Stimulated activated CD8-positive, alpha-beta memory T cell treated with anti-CD3 and anti-CD28 coated beads, Interleukin-15, amount 100 ng/mL, for 48 hours (primary cell): ENCODE measurements around the gene PHF1.
"Not testable (repeated sequence)": the region's sequence is repeated elsewhere in the genome, so short reads cannot be mapped to it uniquely, and the experiment has no call there.

Experiments used
- DNase-seq, 2 donors: peaks; one replicate each; pipeline ENCODE4 v3.0.0-alpha.2; 2020; ENCODE audit warnings: low read depth in 2 of 2

Gene PHF1

DNA sequence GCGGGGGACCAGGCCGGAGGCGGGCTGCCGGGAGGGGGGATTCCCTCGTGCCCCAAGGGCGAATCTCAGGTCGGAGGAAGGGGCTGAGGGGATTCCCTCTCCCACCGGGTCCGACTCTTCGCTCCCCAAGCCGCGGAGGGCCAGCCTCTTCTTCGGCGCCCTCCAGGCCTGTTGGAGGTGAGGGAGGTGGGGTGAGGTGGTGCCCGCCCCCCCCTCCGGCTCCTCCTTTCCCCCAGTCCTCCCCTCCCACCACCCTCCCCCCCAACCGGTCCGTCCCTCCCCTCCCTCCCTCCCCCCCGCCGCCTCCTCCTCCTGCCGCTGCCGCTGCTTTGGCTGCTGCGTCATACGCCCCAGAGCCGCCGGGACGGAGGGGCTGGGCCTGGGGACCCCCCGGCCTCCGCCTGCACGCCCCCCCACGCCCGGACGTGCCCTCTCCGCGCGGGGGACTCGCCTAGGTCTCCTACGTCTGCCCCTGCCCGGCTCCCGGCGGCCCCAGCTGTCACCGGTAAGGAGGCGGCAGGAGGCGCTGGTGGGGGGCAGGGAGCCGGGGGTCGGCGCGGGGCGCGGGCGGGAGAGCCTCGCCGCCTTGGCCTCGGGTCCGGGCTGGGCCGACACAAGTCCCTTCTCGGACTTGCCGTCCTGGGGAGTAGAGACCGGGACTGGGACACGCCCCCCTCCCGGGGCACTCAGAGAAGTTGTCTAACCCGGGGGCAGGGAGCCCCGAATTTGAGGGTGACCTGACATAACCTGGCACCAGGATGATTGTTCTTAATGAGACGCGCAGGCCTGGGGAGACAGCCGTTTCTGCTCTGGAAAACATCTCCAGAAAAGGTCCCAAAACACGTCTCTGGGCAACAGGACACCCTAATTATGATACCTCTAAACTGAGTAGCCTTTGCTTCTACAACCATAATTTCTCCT, at the start of gene PHF1:
Gene PHF1 (plus strand): TSS at position 304 of the 921 bp plus-strand sequence. CDS start 1,250 bp downstream, outside the sequence.
- no peak for DNase-seq

DNA sequence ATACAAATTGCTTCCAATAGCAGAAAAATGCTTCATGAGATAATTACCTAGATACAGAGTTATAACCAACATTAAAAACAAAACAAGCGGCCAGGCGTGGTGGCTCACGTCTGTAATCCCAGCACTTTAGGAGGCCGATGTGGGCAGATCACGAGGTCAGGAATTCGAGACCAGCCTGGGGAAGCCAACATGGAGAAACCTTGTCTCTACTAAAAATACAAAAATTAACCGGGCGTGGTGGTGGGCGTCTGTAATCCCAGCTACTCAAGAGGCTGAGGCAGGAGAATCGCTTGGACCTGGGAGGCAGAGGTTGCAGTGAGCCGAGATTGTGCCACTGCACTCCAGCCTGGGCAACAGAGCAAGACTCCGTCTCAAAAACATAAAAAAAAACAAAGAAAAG, 47.3 kb upstream of the PHF1 start:
- DNase-seq, result not testable (repeated sequence)

DNA sequence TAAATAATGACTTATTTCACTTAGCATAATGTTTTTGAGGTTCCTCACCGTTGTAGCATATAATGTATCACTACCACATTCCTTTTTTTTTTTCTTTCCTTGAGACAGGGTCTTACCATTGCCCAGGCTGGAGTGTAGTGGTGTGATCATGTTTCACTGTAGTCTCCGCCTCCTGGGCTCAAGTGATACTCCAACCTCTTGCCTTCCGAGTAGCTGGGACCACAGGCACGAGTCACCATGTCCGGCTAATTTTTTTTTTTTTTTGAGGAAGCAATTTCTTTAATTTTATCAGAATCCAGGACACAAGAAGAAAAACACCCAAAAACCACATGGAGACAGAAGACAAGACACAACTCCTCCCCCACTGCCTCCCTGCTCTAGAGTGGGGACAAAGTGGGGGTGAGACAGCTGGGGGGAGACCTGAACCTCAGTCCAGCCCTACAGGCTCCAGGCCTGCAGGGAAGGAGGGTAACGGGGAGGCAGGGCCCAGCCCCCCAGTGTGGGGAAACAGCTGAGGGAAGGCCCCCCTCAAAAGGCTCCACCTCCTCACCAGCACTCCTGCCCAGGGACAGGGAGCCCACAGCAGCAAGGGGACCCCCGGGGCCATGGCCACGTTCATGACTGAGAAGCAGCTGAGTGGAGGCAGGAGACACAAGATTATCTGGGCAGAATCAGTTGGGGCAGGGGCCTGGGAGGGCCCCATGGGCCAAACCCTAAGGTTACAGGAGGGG, 46.2 kb upstream of the PHF1 start:
- DNase-seq, result not testable (repeated sequence)

DNA sequence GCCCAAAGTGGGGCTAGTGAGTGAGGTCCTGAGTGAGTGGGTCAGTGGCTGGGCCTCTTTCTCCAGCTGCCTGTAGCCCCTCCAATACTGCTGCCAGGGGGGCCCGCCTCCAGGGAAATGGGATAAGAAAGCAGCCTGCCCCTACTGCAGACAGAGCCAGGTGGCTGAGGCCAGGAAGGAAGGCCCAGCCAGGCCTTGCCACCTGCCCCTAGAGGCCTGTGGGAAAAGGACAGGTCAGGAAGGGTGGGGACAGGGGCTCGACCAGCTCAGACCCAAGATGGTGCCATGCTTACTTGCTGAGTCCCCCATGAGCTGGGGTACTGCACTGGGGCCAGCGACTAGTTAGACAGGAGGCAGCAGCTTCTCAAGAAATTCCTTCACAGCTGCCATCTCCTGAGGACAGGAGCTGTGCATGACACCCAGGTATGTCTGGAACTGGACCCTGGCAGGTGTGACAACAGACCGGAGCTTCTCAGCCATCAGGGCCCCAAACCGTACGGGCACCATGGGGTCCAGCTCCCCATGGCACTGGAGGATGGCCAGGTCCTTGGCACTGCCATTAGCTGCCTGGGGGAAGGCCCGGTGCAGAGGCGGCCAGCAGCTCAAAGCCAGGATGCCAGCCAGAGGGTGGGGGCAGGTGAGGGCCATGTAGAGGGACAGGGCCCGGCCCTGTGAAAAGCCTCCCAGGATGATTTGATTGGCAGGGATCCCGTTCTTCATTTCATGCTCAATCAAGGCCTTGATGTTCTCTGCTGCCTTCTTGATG, 45.4 kb upstream of the PHF1 start:
- DNase-seq, result not testable (repeated sequence)

DNA sequence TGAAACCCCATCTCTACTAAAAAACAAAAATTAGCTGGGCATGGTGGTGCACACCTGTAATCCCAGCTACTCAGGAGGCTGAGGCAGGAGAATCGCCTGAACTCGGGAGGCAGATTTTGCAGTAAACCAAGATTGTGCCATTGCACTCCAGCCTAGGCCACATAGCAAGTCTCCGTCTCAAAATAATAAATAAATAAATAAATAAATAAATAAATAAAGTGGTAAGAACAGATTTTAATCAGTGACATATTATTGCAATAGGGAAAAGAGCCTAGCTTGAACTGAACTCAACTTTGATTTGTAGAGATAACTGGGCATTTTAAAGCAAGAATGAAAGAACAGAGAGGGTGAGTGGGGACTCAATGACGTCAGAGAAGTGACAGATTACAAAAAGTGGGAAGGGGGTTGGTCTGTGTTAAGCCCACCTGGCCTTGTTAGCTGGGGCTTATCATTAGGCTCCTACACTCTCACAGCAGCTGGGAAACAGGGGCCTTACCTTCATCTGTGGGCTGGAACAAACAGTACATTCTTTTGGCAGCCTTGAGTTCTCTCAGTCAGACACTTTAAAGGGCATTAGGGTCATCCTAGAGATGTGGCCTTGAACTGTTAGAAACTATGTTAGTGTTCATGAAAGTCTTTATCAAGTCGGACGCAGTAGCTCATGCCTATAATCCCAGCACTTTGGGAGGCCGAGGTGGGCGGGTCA, 43.7 kb upstream of the PHF1 start:
- no peak for DNase-seq

DNA sequence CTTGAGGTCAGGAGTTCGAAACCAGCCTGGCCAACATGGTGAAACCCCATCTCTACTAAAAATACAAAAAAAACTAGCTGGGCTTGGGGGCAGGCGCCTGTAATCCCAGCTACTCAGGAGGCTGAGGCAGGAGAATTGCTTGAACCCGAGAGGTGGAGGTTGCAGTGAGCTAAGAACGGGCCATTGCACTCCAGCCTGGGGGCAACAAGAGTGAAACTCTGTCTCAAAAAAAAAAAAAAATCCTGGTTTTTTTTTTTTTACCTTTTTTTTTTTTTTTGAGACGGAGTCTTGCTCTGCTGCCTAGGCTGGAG, 43.1 kb upstream of the PHF1 start:
- DNase-seq, result not testable (repeated sequence)

DNA sequence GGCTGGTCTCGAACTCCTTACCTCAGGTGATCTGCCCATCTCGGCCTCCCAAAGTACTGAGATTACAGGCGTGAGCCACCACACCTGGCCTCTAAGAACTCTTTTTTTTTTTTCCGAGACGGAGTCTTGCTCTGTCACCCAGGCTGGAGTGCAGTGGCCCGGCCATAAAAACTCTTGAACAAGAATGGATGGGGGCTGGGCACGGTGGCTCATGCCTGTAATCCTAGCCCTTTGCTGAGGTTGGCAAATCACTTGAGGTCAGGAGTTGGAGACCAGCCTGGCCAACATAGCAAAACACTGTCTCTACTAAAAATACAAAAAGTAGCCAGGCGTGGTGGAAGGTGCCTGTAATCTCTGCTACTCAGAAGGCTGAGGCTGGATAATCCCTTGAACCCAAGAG, 38.9 kb upstream of the PHF1 start:
- not testable (repeated sequence) for DNase-seq

DNA sequence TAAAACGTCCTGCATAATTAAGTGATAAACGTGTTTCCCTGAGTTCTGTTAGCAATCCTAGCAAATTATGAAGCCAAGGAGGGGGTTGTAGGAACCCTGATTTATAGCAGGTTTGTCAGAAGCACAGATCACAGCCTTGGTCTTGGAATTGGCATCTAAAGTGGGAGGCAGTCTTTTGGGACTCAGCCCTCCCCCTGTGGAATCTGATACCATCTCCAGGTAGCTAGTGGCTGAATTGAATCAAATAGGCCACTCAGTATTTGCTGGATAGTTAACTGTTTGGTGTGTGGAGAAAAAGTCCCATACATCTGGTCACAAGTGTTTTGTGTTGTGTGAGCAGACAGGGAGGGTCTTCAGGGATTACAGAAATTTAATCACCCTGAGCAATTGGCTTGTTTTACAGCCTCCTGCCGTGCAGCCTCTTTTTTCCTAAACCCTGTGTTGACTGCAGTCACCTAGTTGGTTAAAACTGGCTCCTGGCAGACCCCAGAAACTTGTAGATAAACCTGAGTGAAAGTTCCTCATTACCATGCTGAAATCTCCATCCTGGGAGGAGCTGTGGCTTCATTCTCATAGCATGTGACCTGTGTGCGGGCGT, 38.2 kb upstream of the PHF1 start:
- DNase-seq, result no peak

DNA sequence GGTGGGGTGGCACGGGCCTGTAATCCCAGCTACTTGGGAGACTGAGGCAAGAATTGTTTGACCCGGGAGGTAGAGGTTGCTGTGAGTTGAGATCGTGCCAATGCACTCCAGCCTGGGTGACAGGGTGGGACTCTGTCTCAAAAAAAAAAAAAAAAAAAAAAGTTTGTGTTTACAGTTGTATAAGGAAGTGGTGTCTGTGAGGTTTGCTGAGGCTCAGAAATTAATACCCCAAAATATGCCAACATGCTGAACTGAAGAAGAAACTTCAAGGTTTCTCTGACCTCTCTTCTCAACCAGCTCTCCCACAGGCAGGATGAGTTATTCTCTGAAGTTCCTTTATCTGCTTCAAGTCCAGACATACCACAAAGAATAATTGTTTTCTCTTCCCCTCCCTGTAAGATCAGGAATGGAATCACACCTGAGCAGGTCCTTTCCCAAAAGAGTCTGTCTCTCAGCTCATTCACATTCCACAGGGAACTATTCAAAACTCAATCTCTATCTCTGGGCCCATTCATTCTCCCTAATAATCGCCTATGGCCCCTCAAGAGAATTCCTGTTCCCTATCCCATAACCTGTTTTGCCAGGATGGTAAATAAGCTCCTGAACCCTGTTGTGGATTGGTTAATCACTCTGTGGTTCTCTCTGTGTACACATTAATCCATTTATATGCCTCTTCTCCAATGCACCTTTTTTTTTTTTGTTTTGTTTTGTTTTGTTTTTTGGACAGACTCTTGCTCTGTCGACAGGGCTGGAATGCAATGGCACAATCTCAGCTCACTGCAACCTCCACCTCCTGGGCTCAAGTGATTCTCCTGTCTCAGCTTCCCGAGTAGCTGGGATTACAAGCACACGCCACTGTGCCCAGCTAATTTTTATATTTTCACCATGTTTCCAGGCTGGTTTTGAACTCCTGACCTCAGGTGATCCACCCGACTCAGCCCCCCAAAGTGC, 36.6 kb upstream of the PHF1 start:
- no peak for DNase-seq

DNA sequence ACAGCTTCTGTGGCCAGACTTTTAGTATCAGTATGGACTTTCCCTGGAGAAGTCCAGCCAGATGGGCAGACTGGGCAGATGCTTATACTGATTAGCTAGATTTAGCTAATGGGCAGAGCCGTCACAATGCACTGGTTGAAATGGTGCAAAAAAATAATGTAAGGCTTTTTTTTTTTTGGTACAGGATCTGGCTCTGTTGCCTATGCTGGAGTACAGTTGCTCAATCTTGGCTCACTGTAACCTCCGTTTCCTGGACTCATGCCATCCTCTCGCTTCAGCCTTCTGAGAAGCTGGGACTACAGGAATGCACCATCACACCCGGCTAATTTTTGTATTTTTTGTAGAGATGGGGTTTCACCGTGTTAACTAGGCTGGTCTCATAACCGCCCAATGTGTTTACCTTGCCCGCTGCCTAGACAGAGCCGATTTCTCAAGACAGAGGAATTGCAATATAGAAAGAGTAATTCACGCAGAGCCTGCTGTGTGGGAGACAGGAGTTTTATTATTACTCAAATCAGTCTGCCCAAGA, 35.6 kb upstream of the PHF1 start:
- DNase-seq, result no peak

DNA sequence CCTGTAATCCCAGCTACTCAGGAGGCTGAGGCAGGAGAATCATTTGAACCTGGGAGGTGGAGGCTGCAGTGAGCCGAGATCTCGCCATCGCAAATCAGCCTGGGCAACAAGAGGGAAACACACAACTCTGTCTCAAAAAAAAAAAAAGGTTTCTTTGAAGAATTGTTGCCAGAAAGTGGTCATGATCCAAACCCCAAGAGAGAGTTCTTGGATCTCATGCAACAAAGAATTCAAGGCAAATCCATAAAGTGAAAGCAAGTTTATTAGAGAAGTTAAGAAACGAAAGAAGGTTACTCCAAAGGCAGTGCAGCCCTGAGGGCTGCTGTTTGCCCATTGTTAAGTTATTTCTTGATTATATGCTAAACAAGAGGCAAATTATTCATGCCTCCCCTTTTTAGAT, 33.6 kb upstream of the PHF1 start:
- DNase-seq, result no peak

DNA sequence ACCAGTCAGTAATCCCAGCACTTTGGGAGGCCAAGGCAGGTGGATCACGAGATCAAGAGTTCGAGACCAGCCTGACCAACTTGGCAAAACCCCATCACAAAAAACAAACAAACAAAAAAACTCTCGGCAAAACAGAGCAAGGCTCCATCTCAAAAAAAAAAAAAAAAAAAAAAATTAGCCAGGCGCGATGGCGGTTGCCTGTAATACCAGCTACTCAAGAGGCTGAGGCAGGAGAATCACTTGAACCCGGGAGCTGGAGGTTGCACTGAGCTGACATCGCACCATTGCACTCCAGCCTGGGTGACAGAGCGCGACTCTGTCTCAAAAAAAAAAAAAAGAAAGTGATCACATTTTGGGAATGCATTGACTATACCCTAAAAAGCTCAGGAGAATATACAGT, 31.6 kb upstream of the PHF1 start:
- DNase-seq, result not testable (repeated sequence)

DNA sequence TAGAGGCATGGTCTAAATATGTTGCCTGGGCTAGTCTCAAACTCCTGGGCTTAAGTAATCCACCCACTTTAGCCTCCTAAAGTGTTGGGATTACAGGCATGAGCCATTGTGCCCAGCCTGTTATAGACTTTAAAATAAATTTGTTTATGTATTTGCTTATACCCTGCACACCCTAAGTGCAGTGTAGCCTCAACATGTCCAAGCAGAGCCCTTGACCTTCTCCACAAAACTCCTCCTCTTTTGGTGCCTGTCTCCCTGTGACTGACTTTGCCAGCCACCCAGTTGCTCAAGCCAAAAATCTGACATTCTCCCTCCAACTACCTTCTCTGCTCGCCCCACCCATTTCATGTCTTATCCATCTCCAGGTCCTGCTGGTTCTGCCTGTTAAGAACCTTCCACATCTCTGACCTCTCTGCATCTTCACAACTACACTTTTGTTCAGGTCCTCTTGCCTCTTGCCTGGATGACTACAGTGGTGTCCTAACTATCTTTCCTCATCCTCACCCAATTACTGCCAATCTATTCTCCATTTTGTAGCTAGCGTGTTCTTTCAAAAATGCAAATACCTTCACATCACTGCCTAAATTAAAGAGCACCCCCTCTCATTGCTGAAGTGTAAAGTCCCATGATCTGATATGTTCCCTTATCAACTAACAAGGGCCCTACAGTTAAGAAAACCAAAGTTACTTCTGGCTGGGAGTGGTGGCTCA, 30.4 kb upstream of the PHF1 start:
- DNase-seq, result no peak

DNA sequence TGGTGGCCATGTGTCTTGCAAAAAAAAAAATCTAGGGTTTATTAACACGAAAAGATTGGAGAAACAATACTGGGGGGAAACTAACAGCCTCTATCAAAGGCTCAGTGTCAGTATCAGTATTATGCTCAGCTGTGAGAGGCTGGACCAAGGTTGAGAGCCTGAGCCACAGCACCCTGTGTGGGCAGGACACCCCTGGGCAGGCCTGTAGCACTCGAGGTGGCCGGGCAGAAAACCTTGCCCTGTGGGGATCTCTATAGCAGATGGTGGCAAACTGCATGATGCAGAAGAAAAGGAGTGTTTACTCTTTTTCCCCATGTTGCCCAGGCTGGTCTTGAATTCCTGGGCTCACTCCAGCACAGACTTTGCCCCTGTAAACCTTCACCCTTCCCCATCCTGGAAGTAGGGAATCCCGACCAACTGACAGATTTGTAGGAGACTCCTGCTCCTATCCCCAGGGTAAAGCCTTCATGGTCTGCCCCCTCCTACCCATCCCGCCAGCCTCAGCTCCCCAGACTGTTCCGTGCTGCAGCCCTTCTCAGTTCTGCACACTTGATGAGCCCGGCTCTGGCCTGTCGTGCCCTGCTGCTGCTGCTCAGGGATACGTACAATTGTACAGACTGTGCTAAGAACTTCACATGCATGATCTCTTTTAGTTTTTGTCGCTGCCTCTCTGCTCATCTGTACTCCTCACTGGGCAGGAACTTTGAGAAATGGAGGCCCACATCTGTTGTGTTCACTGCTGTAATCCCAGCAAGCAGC, 27.2 kb upstream of the PHF1 start:
- no peak for DNase-seq

DNA sequence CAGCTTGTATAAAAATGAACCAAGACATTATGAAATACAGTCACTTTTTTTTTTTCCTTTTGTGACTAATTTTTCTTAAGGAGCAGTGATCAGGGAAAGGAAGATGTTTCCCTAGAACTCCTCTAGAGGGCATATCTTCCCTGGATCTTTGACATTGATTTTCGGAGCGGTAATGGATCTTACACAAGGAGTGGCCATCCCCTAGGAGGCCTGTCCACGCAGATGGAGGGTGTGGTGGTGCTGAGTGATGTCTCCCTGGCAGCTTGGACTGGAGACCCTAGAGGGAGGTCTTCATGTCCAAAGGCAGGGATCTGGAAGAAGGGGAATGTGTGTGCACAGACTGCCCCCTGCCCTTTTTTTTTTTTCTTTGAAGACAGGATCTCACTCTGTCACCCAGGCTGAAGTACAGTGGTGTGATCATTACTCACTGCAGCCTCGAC, 26.2 kb upstream of the PHF1 start:
- no peak for DNase-seq

DNA sequence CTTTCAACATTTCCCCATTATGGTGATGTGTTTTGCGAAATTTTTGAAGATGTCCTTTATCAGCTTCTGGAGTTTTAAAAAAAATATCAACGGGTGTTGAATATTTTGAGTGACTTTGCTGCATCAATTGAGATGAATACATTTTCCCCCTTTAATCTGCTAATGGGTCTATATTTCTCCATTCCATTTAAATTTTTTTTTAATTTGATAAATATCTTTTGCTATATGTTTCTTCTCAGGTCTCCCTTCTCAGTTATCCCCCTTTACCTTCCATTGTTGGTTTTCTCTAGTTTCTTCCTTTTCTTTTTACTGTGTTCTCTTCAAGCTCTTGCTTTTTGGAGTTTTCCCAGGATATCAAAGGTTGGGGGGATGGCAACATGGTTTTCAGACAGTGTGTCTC, 20.6 kb upstream of the PHF1 start:
- no peak for DNase-seq

DNA sequence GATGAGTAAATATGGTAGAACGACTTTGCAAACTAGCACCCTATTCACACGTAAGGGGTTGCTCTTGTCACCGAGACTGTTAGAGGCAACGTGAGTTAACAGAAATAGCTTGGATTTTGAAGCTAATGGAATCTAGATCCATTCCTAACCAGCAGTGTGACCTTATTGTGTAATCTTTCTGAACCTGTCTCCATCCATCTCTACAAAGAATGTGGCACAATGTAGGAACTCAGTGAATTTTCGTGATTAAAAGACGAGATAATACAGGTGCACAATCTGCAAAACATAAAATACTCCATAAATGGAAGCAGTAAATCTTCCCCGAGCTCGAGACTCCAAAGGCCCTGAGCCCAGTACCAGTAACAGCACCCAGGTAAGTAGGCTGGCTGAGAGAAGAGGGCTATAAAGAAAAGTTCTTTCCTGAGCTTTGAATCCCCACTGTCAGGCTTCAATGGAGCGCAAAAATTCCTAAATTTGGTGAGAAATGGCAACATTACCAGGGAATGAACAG, 20.0 kb upstream of the PHF1 start:
- DNase-seq, result no peak

DNA sequence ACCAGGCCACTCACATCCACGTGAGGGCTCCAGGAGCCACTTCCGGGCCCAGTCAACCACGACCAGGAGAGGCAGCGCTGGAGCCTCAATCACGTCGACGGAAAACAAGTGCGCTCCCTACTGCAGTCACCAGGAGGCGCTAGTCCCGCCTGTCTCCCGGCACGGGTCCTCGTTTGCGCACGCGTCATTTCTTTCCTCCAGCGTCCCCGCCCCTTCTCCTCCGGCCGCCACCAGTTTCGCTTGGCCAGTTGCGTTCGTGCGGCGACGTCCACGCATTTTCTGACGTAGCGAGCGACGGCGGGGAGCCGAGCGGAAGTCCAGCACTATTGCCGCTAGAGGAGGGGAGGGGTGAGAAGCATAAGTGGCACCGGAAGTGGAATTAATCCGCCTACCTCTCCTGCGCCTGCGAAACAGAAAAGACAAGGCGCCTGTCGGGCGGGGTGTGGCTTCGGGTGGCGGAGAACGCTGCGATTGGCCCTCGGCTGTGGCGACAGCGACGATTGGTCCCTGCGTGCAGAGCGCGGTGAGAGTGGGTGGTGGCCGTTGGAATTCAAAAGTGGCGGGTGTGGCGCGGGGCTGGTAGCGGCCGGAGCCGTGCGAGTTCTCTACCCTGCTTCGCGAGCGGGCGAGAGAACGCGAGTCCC, 19.4 kb upstream of the PHF1 start, which contains the start of gene KIFC1:
Gene KIFC1 (plus strand): TSS at position 546 of the 644 bp plus-strand sequence. CDS start 163 bp downstream, outside the sequence.
- peak; percentile 98 to 99 for DNase-seq
